HTERT RPE-1 (cell line): ENCODE results near the gene PPP2R5E.

Experiments
- in situ Hi-C: fragments of 300-500 bp; cut with MboI; formaldehyde crosslinking; loops from 4 replicates; pipeline ENCODE4 v1.14.3; 2020; ENCODE audit warnings: low sequenced_read_pairs

PPP2R5E gene

DNA sequence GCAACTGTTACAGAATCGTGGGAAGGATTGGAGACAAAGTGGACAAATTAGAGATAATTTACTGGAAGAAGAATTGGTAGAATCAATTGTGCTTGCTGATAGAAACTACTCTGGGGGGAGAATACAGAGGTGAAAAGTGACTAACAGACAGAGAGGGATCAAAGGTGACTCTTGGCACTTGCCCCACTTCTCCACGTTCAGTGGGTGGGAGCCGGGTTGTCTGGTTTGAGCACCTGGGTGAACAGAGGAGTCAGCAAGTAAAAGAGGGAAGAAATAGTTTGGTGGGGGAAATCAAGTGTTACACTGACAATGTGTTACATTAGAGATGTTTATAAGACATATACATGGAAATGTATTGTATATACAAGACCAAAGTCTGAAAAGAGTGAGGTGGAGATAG, 69.1 kb downstream of the PPP2R5E start:
- in situ Hi-C loops: no loop called here

DNA sequence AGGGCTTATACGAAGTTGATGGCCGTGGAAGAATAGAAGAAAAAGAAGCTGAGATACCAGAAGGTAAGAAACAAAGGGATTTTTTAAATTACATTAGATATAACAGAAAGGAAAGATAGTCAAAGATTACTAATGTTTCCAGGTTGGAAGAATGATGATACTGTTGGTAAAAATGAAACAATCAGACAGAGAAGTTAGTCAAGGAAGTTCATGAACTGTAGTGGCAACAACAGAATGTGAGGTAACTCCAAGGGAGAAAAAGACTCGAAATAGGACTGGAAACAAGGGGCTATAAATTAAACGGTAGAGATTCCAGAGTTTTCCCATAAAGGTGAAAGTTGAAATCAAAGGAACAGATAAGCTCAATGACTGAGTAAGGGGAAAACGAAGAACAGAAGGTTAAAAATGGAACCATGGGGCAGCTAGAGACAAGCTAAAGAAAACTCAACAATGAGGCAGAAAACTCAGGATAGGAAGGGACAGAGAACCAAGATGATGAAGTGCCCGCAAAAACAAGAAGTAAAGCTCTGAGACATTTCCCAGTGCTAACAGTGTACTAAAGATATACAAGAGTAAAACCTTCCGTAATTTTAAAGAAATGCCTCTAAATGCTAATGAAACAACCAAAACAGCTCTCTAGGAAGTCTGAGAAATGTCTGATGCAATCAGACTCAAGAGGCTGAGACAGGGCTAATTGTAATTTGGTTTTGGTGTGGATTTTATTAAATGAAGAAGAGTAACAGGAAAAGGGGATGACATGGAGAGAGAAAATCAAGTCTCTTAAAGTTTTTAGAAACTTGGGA, 70.0 kb downstream of the PPP2R5E start:
- in situ Hi-C loops: no loop called here

- in situ Hi-C loops: no loop called here
Measured at GRCh38 chr14:63470962-63471793, 72.0 kb downstream of the PPP2R5E start.

GRCh38 chr14:63468294-63468693, 74.9 kb downstream of the PPP2R5E start:
- in situ Hi-C loops: no loop called here

- in situ Hi-C loops: no loop called here
Measured at GRCh38 chr14:63467440-63468072, 75.6 kb downstream of the PPP2R5E start.

DNA sequence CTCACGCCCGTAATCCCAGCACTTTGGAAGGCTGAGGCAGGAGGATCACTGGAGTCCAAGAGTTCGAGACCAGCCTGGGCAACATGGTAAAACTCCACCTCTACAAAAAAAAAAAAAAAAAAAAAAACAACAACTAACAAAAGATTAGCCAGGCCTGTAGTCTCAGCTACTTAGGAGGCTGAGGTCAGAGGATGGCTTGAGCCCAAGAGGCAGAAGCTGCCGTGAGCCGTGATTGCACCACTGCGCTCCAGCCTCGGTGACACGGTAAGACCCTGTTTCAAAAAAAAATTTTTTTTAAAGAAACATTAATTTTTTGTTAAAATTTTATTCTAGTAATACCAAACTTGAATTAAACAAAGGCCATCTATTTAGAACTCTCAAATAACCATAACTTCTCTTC, 77.8 kb downstream of the PPP2R5E start:
- in situ Hi-C loops: no loop called here

DNA sequence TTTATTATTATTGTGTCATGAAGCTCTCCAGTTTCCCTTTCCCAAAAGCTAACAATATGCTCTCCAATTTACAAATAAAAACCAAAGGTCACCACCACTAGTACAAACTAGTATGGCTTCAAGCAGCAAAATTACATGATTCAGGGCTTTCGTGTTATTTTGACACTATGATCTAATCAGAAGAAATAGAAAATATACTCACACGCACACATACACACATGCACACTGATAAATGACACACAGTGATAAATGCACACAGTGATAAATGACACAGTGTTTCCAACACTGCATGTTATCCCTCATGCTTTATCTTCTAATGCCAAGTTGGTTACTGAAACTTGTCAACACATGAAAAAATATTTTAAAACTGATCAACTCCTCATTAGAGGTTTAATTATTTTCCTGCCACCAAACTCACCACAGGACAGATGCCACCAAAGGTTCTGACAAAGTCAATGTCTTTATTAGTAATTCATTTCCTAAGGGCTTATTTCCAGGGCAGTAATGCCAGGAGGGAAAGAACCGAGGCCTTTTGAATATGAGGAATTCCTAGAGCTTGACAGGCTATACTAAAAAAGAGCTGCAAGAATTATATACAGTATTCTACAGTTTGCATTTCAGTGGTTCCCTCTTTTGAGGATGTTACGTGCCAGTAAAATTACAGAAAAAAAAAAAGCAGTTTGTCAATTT, 82.4 kb downstream of the PPP2R5E start:
- in situ Hi-C loops: no loop called here

GRCh38 chr14:63459738-63460137, 83.4 kb downstream of the PPP2R5E start:
- in situ Hi-C loops: no loop called here

DNA sequence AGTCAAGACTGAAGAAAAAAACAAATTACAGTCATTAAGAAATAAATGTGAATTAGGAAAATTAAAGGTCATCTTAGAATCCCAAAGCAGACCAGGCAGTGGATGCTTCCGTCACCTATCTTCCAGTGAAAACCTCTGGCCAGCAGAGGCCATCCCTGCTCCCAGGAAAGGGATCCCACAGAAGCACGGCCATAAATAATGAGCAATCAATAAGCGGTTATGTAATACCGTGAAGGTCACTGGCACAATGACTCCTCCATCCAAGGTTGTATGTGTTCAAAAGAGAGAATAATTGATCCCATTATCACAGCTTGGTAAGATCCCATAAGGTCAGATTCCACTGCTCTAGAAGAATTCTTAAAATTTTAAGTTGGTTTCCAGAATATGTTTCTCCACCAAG, 85.7 kb downstream of the PPP2R5E start:
- in situ Hi-C loops: no loop called here

- in situ Hi-C loops: no loop called here
Measured at GRCh38 chr14:63454863-63455622, 88.1 kb downstream of the PPP2R5E start.

DNA sequence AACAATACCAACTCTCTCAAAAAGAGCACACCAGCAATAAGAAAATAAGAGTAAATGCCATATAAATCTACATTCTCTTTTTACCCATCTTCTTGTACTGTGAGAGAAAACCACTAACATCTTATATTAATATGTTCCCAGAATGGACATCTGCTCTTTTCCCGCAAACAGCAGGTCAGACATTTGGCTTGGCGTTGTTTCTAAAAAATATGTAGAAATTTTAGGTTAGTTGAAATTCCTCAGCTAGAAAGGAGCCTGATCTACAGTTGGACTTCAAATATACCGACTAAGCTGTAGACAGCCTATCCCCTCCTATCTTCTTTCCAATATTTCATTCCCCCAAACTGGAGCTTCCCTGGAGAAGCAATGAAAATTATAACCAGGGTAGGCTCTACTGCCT, 88.7 kb downstream of the PPP2R5E start:
- in situ Hi-C loops: no loop called here

- in situ Hi-C loops: no loop called here
Measured at GRCh38 chr14:63453443-63453936, 89.7 kb downstream of the PPP2R5E start.

DNA sequence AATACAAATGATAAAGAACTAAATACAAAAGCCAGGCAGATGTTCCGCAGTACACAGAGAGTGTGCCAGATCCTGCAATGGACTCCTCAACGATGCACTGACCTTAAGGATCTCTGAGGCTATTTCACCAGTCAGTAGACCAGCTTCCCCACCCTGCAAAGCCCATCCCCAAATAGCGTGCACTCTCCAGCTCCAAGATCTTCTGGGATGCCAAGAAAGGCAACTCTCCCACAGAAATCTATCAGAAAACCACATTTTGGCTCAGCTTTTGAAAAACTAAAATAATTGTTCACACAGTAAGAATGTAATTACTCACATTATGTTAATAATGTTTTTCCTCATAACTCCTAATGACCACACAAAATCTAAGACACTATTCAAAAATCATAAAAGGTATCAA, 90.4 kb downstream of the PPP2R5E start:
- in situ Hi-C loops: no loop called here

- in situ Hi-C loops: no loop called here
Measured at GRCh38 chr14:63448841-63449240, 94.3 kb downstream of the PPP2R5E start.

DNA sequence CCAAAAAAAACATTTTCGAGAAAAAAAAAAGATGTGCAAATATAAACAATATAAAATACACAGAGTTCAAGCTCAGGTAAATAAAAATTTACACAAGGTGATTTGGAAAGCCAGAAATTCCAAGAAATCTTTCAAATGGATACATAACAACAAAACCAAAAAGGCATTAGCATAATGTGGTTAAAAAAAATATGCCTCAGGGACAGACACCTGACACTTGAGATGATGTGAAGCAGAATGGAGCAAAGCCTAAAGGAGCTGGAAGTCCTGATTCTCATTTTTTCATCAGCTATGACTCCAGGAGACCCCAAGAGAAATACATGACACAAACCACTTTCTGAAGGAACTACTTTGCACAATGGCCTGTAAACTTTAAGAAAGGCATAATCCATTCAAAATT, 98.6 kb downstream of the PPP2R5E start:
- in situ Hi-C loops: no loop called here

DNA sequence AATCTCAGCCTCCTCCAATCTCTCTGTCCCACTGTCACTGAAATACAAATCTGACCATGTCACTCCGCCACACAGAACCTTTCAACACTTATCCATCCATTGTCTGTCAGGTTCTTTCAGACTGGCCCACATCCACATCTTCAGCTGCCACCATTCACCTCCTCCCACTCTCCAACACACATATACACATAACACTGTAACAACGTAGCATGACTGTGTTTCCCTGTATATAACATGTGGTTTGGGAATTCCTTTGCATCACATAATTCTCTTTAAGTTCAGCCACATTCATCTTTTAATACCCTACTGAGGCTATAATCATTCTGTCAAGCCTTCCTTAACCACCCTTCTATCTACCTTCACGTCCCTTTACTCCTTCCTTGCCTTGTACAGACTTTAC, 99.2 kb downstream of the PPP2R5E start:
- in situ Hi-C loops: no loop called here

DNA sequence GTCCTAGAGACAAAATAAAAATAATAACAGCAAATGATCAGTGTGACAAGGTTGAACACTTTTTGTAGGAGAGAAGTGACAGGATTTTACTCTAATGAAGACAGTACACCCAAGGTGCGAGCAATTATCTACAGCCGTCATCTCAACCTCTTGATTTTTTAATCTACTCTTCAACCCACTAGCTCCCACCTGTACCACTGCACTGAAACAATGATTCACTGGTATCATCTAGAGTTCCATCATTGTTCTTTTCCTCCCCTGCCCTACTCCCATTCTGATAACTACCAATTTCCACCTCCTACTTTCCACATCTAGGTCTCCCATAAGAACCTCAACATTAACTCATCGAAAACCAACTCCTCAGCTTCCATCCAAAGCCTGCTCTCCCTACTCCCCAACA, 99.8 kb downstream of the PPP2R5E start:
- in situ Hi-C loops: no loop called here

GRCh38 chr14:63438065-63438757, 105.0 kb downstream of the PPP2R5E start:
- in situ Hi-C loops: no loop called here

DNA sequence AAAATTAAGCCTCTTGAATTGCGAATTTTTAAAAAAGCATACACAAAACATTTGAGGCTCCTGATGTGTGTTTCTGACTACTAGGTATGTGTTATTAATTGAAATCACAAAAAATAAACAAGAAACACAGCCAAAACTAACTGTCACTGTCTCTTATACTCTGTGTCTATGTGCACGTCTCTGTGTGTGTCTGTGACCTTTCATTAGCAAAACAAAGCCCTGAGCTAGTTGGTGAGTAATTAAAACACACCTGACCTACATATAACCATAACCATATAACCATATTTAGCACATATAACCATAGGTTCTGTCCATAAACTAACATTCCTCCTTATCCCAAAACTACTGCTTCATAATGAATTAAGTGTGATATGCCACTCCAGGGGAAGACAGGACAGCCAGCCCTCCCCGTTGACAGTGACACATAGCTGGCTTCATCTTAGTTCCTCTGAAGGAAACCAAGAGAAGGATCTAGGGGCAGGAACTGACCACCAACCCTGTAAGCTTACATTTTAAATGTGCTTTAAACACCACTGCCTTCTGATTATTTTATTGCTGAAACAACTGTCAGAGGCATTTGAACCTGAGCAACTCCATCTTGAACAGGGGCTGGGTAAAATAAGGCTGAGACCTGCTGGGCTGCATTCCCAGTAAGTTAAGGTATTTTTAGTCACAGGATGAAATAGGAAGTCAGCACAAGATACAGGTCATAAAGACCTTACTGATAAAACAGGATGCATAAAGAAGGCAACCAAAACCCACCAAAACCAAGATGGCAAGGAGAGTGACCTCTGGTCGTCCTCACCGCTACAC, 106.7 kb downstream of the PPP2R5E start:
- in situ Hi-C loops: no loop called here
